Measurements from ENCODE around the gene PLRG1.

- TF ChIP-seq CTCF (IDR thresholded peaks at IDR 0.05), result no peak
- TF ChIP-seq POLR2A (IDR thresholded peaks at IDR 0.05), result no peak
Measured at GRCh38 chr4:154573190-154573870, 23.1 kb upstream of the PLRG1 start.
